Natural killer cell (primary cell): ENCODE results near the gene RAD51B. TPM values are rescaled to one million over a fixed set of nuclear protein-coding genes. Genes with fewer than 3 reads are reported as not detected.

ENCODE experiments used
- ATAC-seq, 3 donors: fragments of 150-1000 bp in 2 of 3; fragments of 200-7000 bp in 1 of 3; cut with Tn5 transposase; 1 replicate in 1 of 3; 2 replicates in 2 of 3; pipeline ENCODE4 v1.10.0; 2021; ENCODE audit warnings: mild to moderate bottlenecking in 2 of 3, moderate library complexity in 2 of 3
- DNase-seq, 2 donors: peaks; one replicate each; pipeline versions ENCODE4 v3.0.0 to v3.0.0-alpha.2; 2013 to 2021; ENCODE audit warnings: mixed read lengths in 1 of 2
- H3K27ac ChIP-seq: one replicate; pipeline ENCODE4 v1.5.1; 2013; ENCODE audit warnings: mild to moderate bottlenecking, low read length
- H3K27me3 ChIP-seq: one replicate; pipeline ENCODE4 v1.6.1; 2013; ENCODE audit warnings: low read length; ENCODE audit not compliant: control insufficient read depth, insufficient read depth
- H3K36me3 ChIP-seq: one replicate; pipeline ENCODE4 v1.6.1; 2013; ENCODE audit warnings: low read length; ENCODE audit not compliant: control insufficient read depth, insufficient read depth
- H3K4me1 ChIP-seq: one replicate; pipeline ENCODE4 v1.6.1; 2013; ENCODE audit warnings: low read length; ENCODE audit not compliant: control insufficient read depth, insufficient read depth
- H3K4me3 ChIP-seq: one replicate; pipeline ENCODE4 v1.5.1; 2013; ENCODE audit warnings: low read length
- H3K9me3 ChIP-seq: one replicate; pipeline ENCODE4 v1.6.1; 2013; ENCODE audit warnings: low read length; ENCODE audit not compliant: control insufficient read depth, insufficient read depth
- H3K27ac Mint-ChIP-seq, 2 donors: one replicate each; pipeline ENCODE4 v1.8.0; 2022; ENCODE audit warnings: mild to moderate bottlenecking in 2 of 2, mixed read lengths in 2 of 2, moderate library complexity in 1 of 2
- H3K27me3 Mint-ChIP-seq, 2 donors: one replicate each; pipeline ENCODE4 v1.8.0; 2022; ENCODE audit warnings: low read depth in 2 of 2, mixed read lengths in 2 of 2
- H3K36me3 Mint-ChIP-seq: one replicate; pipeline ENCODE4 v1.8.0; 2022; ENCODE audit warnings: mixed read lengths
- H3K4me1 Mint-ChIP-seq, 2 donors: one replicate each; pipeline ENCODE4 v1.8.0; 2022; ENCODE audit warnings: mixed read lengths in 2 of 2
- H3K4me3 Mint-ChIP-seq: one replicate; pipeline ENCODE4 v1.8.0; 2022; ENCODE audit warnings: mild to moderate bottlenecking, moderate library complexity, mixed read lengths
- H3K9me3 Mint-ChIP-seq, 2 donors: one replicate each; pipeline ENCODE4 v1.8.0; 2022; ENCODE audit warnings: mixed read lengths in 2 of 2
- CTCF ChIP-seq: fragments of 200-600 bp; IDR thresholded peaks from one replicate; pipeline ENCODE4 v1.8.0; 2022; ENCODE audit warnings: antibody characterized with exemption
- WGBS: methylation state at CpG from one replicate; pipeline ENCODE4 v1.1.7; 2013; ENCODE audit warnings: missing lambda C conversion rate; ENCODE audit not compliant: insufficient coverage; 5-methylcytosine and 5-hydroxymethylcytosine counted together
- intact Hi-C: fragments of 100-400 bp; cut with micrococcal nuclease; formaldehyde crosslinking; loops from one replicate; pipeline ENCODE4 v1.14.2; 2022
- total RNA-seq, 4 donors: library from RNA; stranded (reverse); fragments of 120-200 nt in 1 of 4; gene quantifications; one replicate each; pipeline versions ENCODE4 v1.2.3 to v1.2.4, GENCODE V29; 2013 to 2022

Gene RAD51B
- total RNA-seq, 3 donors from 2014 or later (not counting 1 experiment from before 2014, with no cell fraction given): 28.1 to 37.6 (median 28.6) TPM

- WGBS: 97% methylated on average over 4 of the region's 4 CpGs
- H3K4me1 Mint-ChIP-seq: peaks cover 19 to 25% of the 10 kb centered on the region in 2 donors
- H3K4me1 ChIP-seq: peaks cover 33% of the 10 kb centered on the region
- no peaks in the 10 kb centered on the region for H3K36me3 Mint-ChIP-seq
- no peak overlapping the region for H3K4me3 ChIP-seq
- H3K27ac Mint-ChIP-seq: peak overlapping the region in 1 of 2 donors; percentile 36
- H3K9me3 Mint-ChIP-seq: no peaks in the 10 kb centered on the region
- ATAC-seq: no peak
- H3K27ac ChIP-seq: peak overlapping the region; percentile 44
- H3K36me3 ChIP-seq: no peaks in the 10 kb centered on the region
- no peak for TF ChIP-seq CTCF
- H3K9me3 ChIP-seq: no peaks in the 10 kb centered on the region
- DNase-seq: no peak
- no peaks in the 10 kb centered on the region for H3K27me3 ChIP-seq
- peaks cover 0 to 4% of the 10 kb centered on the region in 2 donors for H3K27me3 Mint-ChIP-seq
- intact Hi-C loops: no loop called here
- no peak overlapping the region for H3K4me3 Mint-ChIP-seq
These were observed 652.5 kb downstream of the RAD51B start for GRCh38 chr14:68471964-68472508.

- WGBS: 85% methylated on average over 2 of the region's 4 CpGs
- intact Hi-C loops: no loop called here
These were observed 653.5 kb downstream of the RAD51B start for GRCh38 chr14:68473069-68473468.

GRCh38 chr14:68473794-68474193 lies 654.2 kb downstream of the RAD51B start:
- no peaks in the 10 kb centered on the region for H3K36me3 ChIP-seq
- Mint-ChIP-seq H3K4me1 (peaks cover 9 to 24% of the 10 kb centered on the region in 2 donors), H3K9me3 (no peaks in the 10 kb centered on the region), H3K27me3 (peaks cover 0 to 4% of the 10 kb centered on the region in 2 donors), H3K36me3 (no peaks in the 10 kb centered on the region), H3K27ac (no peak overlapping the region), H3K4me3 (no peak overlapping the region)
- intact Hi-C loops: no loop called here
- no peak for TF ChIP-seq CTCF
- no peaks in the 10 kb centered on the region for H3K9me3 ChIP-seq
- DNase-seq: no peak
- 92% methylated on average over 2 of the region's 2 CpGs for WGBS
- ATAC-seq: no peak
- H3K4me1 ChIP-seq: peaks cover 27% of the 10 kb centered on the region
- H3K27me3 ChIP-seq: no peaks in the 10 kb centered on the region
- no peak overlapping the region for H3K4me3 ChIP-seq
- no peak overlapping the region for H3K27ac ChIP-seq

More at GRCh38 chr14:68473069-68473468, 653.5 kb downstream of the RAD51B start:
- peaks cover 17 to 31% of the 10 kb centered on the region in 2 donors for H3K4me1 Mint-ChIP-seq
- no peaks in the 10 kb centered on the region for H3K27me3 ChIP-seq
- TF ChIP-seq CTCF: no peak
- DNase-seq (no peak), ATAC-seq (no peak)
- no peaks in the 10 kb centered on the region for H3K36me3 ChIP-seq
- H3K4me3 Mint-ChIP-seq: no peak overlapping the region
- H3K4me1 ChIP-seq: peaks cover 34% of the 10 kb centered on the region
- H3K36me3 Mint-ChIP-seq: no peaks in the 10 kb centered on the region
- H3K4me3 ChIP-seq: no peak overlapping the region
- H3K9me3 ChIP-seq: no peaks in the 10 kb centered on the region
- no peaks in the 10 kb centered on the region for H3K9me3 Mint-ChIP-seq
- H3K27ac Mint-ChIP-seq: peak overlapping the region in 1 of 2 donors; percentile 36
- no peak overlapping the region for H3K27ac ChIP-seq
- peaks cover 0 to 4% of the 10 kb centered on the region in 2 donors for H3K27me3 Mint-ChIP-seq

DNA sequence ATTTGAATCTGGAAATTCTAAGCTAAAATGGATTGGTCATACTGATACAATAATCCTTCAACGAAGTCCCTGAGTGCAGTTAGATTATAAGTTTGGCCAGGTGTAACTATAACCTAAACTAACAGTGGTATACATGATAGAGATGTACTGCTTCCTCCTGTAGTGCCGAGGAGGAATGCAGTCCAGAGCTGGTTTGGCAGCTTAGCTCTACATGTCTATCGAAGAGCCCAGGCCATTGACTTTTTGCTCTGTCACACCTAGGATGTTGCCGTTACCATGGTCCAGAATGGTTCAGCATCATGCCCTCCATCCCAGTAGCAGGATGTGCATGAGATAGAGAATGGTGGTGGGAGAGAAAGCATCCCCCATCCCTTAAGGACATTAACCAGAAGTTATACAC lies 655.2 kb downstream of the RAD51B start:
- intact Hi-C loops: no loop called here
- Mint-ChIP-seq H3K36me3 (no peaks in the 10 kb centered on the region), H3K27me3 (peaks cover 0 to 4% of the 10 kb centered on the region in 2 donors), H3K4me1 (peaks cover under 1 to 14% of the 10 kb centered on the region in 2 donors), H3K27ac (no peak overlapping the region), H3K4me3 (no peak overlapping the region), H3K9me3 (no peaks in the 10 kb centered on the region)
- peaks cover 22% of the 10 kb centered on the region for H3K4me1 ChIP-seq
- no peak overlapping the region for H3K4me3 ChIP-seq
- H3K27me3 ChIP-seq: no peaks in the 10 kb centered on the region
- no peak for ATAC-seq
- H3K27ac ChIP-seq: no peak overlapping the region
- DNase-seq: no peak
- no peaks in the 10 kb centered on the region for H3K36me3 ChIP-seq
- 94% methylated on average over 3 of the region's 4 CpGs for WGBS
- TF ChIP-seq CTCF: no peak
- no peaks in the 10 kb centered on the region for H3K9me3 ChIP-seq
